Stimulated activated CD8-positive, alpha-beta memory T cell treated with anti-CD3 and anti-CD28 coated beads, Interleukin-15, amount 100 ng/mL, for 1 hour (primary cell): ENCODE results near the gene BSPRY.
"Not testable (repeated sequence)": the region's sequence is repeated elsewhere in the genome, so short reads cannot be mapped to it uniquely, and the experiment has no call there.

ENCODE experiments used
- DNase-seq: peaks from one replicate; pipeline ENCODE4 v3.0.0-alpha.2; 2020; ENCODE audit warnings: low read depth

The BSPRY gene

DNA sequence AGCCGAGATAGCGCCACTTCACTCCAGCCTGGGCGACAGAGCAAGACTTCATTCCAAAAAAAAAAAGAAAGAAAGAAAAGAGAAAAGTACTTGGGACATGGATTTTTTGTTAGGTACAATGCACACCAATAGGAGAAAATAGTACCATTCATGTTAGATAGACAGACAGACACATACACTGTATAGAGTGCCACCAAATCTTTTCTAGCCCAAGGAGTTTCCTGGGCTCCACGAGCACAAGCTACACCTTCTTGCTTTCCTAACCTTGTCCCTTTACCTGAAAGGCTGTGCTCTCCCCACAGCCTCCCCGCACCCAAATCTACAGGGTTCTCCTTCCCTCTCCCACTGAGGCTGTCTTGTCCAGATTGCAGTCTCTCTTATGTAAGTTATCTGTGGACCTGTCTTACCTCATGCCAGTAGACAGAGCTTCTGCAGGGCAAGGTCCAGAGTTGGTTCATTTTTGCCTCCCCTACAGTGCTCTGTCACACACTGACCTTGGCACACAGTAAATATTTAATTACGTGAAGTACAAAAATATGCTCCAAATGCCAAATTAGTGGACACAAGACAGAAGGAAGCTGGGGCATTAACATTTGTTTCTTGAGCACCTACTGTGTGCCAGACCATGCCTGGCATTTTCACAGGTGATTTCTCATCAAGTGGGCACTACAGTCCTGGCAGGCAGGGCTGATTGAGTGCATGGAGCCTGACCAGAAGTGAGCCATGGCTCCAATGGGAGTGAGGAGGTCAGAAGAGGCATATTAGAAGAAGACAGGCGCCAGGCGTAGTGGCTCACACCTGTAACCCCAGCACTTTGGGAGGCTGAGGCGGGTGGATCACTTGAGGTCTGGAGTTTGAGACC is 45.9 kb downstream of the BSPRY start:
- no peak for DNase-seq

DNA sequence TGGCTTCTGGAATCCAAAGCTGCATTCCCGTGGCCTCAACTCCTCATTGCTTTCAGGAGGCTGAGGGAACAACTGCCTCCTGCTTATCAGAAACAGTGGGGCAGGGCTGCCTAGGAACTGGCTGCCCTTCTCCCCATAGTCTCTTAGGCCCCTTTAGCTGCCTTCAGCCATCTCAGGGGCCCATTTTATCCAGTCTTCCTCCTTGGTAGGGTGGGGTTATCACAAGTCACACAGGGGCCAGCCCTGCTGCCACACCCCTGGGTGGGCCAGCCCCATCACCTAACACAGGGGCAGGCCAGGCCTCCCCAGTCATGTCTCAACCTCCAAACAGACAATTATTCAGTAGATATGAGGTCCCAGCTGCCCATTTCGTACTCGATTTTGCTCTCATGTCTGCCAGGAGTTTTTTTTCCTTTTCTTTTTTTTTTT is 47.9 kb downstream of the BSPRY start:
- DNase-seq: no peak

DNA sequence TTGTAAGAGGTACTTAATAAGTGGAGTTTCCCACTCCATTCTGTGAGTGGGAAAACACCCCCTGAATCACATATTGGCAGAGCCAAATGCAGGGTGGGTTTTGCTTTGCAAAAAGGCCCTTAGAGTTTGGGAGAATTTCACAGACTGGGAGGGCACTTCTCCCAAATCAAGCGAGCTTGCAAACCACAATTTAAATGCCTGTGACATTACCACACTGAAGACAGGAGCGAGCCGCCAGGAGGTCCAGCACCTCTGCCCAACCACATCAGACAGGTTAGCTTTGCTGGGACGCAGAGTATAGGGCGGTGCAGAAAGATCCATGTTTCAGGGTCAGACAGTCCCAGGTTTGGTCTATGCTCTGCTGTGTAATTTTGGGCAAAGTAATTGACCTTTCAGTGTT is 49.5 kb downstream of the BSPRY start:
- no peak for DNase-seq

DNA sequence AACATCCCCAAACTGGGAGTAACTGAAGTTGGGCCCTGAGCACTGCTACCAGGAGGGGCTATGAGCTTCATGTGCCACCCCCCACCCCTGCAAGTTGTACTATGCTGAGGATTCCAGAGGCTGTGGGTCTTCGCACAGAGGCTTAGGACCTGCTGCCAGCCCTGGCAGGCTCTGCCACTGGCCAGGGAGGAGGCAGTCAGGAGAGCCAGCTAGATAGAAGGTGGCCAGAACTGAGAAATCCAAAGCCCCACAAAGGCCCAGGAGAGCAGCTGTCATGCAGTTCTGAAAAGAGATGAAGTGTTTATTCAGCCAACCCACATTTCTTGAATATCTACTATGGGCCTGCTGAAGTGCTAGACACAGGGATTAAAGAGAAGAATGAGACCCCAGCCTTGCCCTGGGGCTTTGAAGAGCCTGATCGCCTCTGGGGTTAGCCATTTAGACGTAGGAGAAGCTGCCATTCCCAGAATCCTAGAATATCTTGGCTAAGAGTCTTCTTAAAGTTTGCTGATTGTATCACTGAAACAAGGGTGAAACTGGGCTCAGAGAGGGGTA is 50.4 kb downstream of the BSPRY start:
- no peak for DNase-seq

DNA sequence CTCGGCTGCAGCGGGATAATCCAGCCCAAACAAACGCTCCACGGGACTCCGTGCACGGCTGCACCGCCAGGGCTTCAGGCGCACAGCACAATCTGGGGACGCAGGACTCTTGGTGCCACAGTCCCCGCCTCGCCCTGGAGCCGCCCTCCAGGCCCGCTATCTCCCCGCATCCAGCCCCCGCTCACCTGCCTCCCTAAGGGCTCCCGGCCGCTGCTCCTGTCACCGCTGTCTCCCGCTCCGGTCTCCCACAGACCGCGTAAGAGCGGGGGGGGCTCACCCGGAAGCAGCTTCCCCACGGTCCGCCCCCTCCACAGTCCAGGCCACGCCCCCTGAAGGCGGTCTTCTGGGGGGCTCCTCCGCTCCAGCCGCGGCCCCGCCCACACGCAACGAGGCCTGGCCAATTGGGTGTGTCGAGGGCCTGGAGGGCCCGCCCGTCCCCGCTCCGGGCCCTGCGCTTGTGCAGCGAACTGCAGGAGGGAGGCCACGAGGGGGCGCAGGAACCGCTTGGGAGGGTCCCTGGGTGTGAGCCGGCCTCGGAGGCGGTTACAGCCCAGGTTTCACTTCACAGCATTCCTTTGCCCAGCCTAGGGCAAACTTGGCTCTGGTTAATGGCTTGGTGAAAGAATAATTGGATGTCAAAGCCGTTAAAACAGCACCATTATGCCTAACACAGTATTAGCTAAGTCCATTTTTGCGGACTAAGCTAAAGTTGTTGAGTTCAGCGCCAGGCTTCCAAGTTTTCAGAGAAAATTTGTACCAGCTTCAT is 51.9 kb downstream of the BSPRY start, which contains the start of gene ALAD:
Gene ALAD, minus strand, starts transcription at position 258 of the 766 bp plus-strand sequence. CDS start 7,725 bp downstream, outside the sequence.
- peak; percentile 100 for DNase-seq

DNA sequence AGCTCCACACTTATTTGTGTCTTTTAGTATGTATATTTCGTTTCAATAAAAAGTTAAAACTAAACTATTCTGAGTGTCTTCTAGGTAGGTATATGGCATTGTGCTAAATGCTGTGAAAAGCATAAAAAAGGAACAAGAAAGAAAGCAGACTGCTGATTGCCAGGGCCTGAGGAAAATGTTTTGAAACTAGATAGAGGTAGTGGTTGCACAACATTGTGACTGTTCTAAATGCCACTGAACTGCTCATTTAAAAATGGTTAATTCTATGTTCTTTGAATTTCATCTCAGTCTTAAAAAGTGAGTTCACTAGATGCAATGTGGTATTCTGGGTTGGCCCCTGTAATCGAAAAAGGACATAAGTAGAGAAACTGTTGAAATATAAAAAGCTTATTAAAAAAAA is 54.3 kb downstream of the BSPRY start:
- no peak for DNase-seq

DNA sequence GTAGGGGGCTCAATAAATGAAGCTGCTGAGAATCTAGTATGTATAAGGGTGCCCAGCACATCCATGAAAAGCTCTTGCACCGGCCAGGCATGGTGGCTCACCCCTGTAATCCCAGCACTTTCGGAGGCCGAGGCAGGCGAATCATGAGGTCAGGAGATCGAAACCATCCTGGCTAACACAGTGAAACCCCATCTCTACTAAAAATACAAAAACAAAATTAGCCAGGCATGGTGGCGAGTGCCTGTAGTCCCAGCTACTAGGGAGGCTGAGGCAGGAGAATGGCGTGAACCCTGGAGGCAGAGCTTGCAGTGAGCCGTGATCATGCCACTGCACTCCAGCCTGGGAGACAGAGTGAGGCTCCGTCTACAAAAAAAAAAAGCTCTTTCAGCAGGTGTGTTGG is 57.0 kb downstream of the BSPRY start:
- DNase-seq: not testable (repeated sequence)

DNA sequence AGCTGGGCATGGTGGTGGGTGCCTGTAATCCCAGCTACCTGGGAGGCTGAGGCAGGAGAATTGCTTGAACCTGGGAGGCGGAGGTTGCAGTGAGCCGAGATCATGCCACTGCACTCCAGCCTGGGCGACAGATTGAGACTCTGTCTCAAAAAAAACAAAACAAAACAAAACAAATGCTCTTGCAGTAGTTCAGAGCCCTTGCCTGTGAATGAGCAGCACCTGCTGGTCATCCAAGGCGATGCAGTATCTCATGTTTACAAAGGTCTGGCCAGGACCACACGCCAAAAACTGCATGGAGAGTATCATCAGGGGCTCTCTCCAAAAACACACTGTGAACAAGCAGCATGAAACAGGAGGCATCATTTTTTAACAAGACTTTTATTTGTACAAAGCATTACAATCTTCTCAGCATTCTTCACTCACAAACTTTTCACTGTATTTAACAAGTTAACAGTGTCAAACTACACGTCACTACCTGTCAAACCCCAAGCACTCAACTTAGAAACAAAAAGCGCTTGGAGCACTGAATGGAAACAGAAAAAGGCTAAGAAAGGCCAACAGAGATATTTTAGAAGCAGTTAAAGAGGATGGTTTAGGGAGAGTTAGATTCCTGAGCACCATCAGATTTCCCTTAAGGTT is 57.7 kb downstream of the BSPRY start:
- not testable (repeated sequence) for DNase-seq

DNA sequence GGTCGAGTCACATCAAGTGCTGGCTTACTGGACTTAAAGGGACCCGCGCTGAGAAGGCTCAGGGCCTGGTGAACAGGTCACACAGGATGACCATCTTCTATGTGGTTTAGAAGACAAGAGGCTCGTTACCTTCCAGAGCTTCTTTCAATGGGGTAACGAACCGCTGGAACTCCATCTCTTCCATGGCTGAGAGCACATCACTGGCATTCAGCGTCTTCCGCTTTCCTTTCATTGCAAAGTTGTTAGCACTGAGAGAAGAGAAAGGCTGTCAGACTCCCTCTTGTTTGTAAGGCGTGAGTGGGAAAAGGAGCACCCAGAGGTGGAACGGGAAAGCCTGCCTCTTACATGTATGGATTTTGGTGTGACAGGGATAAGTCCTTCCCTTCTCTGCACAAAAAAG is 60.1 kb downstream of the BSPRY start:
- DNase-seq: no peak

DNA sequence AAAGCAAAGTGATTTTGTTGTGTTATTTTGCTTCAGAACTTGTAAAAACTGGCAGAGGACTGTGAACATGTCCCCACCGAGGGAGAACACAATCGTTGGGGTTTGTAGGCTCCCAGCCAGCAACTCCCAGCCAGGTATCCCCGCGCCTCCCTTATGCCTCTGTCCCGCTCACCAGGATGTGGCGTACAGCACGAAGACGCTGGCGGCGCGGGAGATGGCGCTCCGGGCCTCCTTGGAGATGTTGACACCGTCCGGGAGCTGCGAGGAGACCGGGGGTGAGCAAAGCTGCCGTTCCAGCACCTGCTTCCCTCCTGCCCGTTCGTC is 60.5 kb downstream of the BSPRY start:
- DNase-seq: no peak

DNA sequence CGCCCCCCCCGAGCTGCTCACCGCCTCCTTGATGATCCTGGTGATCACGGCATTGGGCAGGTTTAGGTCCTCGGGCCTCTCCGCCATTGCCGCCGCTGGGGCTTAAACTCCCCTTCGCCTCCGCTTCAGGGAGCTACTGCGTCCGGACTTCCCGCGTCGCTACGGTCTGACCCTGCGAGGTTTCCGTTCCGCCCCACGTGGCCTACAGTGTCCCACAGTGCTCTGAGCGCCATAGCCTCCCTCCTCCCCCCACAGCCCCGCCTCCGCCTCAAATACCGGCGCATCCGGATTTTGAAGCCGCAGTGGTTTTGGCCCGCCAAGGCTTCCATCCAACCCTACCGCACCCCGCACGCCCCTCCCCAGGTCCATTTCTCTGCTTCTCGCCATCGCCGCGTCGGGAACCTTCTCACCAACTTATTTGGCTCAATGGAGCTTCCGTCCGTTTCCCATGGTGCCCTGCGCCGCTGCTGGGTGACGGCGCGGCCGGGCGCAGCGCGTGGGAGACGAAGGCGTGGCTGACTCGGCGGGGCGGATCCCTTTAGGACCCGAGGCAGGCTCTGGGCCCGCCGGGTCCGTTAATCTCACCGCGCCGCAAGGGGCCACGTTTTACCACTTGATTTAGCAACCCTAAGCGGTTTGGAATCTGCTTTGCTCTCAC is 61.0 kb downstream of the BSPRY start, which contains the start of the genes C9orf43 and POLE3:
Gene C9orf43, plus strand, starts transcription at position 541 of the 658 bp plus-strand sequence. CDS start 2,747 bp downstream, outside the sequence.
Gene POLE3, minus strand, starts transcription at position 469 of the 658 bp plus-strand sequence. Its CDS starts 382 bp downstream, at position 87.
- DNase-seq: peak; percentile 93

DNA sequence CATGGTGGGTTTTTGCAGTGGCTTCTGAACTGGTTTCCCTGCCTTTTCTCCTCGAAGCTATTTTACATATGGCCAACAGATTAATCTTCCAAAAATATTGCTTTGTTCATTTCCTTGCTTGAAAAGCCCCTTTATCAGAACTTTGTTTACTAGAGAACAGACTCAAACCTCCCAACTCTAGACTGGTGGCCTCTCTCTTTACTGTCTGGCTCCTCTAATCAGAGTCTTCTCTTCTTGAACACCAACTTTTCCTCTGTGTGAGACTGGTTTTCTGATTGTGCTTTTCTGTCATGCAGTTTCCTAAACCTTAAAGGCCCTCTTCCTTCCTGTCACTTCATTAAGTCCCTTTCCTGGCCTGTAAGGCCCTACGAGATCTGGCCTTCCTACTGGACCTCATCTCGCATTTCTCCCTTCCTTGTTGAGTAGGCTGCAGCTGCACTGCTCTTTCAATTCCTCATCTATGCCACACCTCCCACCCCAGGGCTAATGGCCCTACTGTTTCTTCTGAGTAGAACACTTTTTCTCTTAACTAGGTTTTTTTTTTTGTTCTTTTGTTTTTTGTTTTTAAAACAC is 66.9 kb downstream of the BSPRY start:
- DNase-seq: no peak

DNA sequence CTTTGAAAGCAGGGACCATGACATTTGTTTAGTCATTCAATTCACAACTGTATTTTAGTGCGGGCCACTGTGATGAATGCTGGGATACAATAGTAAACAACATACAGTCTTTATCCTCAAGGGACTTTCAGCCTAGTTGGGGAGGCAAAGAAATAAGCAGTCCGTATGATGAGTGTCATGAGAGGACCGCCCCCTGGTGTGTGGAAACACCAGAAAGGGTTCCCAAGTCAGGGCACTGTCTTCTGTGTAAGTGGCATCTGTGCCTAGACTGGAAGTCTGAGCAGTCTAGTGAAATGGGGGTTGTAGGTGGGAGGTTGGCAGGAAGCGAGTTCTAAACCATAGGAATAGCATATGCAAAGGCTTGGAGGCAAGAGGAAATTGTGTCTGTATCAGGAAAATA is 68.0 kb downstream of the BSPRY start:
- no peak for DNase-seq
